GM19025 (cell line): ENCODE measurements around the gene CFAP43.
"Not testable (repeated sequence)": the region's sequence is repeated elsewhere in the genome, so short reads cannot be mapped to it uniquely, and the experiment has no call there.

Experiments used
- ATAC-seq: cut with Tn5 transposase; IDR thresholded peaks from one replicate; pipeline ENCODE4 v1.9.1; 2021; ENCODE audit warnings: mild to moderate bottlenecking, low read depth, moderate library complexity; ENCODE audit not compliant: unreplicated experiment

CFAP43 gene

DNA sequence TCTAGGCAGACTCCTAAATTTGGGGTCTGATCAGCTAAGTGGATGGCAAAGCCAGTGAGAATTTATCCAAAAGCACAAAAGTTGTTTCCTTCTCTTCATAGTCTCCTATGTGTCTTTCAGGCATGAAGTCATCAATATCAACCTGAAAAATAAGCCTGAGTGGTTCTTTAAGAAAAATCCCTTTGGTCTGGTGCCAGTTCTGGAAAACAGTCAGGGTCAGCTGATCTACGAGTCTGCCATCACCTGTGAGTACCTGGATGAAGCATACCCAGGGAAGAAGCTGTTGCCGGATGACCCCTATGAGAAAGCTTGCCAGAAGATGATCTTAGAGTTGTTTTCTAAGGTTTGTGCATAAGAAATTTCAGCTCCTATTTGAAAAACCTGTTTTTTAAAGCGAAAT is 27.3 kb upstream of the CFAP43 start:
- no peak for ATAC-seq

DNA sequence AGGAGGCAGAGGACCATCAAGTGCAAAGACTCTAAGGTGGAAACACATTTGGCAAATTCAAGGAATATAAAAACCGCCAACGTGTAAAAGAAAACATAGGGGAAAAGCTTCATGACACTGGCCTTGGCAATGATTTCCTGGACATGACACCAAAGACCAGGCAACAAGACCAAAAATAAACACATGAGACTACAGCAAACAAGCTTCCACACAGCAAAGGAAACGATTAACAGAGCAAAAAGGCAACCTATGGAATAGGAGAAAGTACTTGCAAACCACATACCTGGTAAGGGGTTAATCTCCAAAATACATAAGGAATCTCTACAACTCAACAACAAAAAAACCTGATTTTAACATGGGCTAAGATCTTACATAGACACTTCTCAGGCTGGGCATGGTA is 26.0 kb upstream of the CFAP43 start:
- no peak for ATAC-seq

DNA sequence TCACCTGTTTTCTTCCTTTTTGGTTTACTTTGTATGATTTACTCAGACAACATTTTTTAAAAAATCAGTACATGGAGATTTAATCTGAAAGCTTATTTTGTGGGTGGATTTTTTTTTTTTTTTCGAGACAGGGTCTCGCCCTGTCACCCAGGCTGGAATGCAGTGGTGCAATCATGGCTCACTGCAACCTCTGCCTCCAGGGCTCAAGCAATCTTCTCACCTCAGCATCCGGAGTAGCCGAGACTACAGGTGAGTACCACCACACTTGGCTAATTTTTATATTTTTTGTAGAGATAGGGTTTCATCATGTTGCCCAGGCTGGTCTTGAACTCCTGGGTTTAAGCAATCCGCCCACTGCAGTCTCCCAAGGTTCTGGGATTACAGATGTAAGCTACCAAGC is 25.1 kb upstream of the CFAP43 start:
- no peak for ATAC-seq

DNA sequence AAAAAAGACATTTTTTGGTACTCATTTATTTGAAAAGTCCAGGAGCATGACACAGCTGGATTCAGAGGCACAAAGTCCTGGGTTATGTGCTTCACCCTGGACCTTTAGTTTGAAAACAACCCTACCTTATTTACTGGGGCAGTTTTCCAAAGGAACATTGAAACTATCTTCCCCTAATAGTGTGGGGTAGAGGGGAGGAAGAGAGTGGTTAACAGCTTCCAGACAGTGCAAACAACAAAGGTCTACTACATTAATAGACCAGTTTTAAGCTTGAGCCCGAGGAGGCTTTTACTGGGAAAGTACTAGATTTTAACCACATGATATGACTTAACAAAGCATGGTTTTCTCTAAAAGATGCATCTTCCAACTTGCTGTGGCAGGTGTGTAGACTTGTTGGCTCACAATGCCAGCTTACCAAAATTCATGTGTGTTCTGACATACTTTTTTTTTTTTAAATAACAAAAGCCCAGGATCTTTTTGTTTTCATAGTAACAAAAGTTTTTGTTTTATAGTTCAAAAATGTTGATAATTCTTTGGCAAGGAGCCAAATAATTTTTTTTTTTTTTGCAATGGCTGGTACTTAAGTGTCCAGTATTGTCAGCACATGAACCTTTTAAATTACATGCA is 24.3 kb upstream of the CFAP43 start:
- ATAC-seq: no peak

DNA sequence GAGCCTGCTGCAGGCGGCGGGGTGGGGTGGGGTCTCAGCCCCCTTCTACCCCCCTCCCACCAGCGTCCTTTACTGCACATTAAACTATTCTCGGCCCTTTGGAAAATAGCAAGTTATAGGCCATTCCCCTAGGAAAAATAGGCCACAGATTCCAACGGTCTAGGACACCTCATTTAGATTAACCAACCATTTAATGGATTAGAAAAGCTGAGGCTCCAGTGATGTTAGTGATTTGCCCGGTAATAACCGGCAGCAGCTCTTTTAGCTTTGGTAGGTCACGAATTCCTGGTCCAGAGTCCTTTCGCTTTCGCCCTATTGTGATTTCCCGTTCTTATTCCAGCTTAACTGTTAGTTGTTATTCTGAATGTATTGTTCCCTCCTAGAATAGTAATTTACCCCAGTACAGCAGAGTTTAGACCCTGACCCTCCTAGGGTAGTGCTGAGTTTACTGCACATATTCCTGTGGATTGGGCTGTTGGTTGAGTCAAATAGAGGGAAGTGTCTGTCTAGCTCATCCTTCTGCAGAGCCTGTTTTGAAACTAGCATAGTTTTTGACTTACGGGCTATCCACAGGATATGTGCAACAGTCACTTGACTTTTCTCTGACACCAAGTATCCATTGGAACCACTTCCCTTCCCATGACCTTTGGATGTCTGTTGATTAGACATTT is 23.3 kb upstream of the CFAP43 start:
- no peak for ATAC-seq

DNA sequence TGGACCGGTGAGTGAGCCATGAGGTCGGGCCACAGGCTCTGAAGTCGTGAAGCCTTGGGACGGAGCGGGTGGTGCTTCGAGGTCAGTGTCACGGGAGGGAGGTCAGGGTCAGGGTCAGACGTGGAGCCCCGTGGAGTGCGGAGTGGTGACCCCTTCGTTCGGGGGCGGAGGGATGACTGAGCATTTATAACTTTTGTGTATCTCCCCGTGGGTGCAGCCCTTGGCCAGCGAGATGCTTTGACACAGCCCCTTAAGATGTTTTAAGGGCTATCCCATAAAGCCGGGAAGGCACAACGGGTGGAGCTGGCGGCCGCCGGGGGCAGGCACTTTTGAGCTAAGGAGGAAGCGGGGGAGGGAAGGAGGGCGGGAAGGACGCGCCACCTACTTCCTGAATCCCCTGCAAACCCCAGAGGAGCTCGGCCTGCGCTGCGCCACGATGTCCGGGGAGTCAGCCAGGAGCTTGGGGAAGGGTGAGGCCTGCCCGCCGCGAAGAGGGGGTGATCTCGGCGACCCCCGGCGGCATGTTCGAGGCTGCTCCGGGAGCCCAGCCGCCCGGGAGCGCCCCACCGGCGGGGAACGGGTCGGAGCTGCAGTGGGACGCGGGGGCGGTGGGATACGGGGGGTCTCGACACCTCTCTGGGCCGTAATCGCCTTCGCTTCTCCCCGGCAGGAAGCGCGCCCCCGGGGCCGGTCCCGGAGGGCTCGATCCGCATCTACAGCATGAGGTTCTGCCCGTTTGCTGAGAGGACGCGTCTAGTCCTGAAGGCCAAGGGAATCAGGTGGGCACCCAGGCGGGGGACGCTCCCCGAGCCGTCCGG is 22.5 kb upstream of the CFAP43 start, which contains the start of gene GSTO1:
Gene GSTO1, plus strand, starts transcription at position 400 of the 818 bp plus-strand sequence. Its CDS starts 37 bp downstream, at position 437.
- peak; percentile 67 for ATAC-seq

DNA sequence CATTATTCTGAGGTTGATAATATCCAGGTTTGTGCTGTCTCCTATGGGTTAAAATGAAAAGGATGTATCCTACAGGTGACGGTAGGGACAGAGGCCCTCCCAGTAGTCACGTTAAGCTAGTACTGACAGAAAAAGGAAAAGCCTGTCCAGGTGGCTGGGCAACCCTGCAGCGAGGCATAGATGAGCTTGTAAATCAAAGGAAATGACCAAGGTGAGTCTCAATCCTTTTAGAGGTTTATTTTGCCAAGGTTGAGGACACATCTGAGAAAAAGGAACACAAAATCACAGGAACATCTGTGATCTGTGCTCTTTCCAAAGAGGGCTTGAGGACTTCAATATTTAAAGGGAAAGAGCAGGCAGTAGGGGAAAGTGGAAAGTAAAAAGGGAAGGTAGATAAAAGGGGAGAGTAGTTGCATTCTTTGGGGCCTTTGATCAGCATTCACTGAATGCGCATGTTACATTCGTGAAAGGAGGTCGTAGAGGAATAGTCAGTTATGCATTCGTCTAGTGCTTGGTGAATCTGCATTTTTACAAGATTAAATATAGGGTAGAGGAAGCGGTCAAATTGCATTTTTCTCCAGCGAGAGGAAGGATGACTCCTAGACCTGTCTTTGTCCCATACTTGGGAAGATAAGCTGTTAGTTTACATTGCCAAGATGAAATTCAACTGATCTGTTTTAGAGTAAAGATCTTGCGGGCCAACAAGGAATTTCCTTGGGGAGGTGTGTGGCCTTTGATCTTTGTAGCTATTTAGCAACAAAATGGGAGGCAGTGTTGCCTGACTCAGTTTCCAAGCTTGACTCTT is 21.6 kb upstream of the CFAP43 start:
- ATAC-seq: no peak

DNA sequence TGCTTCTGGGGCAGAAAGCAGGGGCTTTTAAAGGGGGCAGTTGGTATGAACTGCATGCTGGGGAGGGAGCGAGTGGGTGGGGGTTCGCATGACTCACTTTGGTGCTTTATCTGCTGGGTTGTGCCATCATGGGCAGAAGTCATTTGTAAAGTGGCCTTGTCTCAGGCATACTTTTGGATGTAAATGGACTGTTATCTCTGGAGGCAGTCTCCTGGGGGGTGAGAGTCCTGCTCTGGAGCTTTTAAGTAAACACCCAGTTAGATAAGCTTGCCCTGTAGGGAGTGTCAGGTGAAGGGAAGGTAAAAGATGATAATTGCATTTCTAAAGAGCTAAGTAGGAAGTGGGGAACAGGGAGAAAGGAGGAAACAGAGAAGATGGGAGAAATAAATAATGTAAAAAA is 20.9 kb upstream of the CFAP43 start:
- ATAC-seq: no peak

DNA sequence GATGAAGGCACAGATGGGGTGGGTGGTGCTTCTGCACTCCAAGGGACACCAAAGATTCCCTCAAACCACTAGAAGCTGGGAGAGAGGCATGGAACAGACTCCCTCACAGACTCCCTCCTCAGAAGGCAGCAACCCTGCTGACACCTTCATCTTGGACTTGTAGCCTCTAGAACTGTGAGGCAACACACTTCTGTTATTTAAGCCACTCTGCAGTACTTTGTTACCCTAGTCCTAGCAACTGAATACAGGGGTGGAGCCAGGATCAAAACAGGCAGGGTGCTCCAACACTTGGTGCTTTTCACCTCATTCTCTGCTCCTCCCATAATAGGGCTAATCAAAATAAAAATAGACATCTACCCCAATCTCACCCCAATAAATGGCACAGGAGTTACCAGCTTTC is 20.2 kb upstream of the CFAP43 start:
- ATAC-seq: no peak

DNA sequence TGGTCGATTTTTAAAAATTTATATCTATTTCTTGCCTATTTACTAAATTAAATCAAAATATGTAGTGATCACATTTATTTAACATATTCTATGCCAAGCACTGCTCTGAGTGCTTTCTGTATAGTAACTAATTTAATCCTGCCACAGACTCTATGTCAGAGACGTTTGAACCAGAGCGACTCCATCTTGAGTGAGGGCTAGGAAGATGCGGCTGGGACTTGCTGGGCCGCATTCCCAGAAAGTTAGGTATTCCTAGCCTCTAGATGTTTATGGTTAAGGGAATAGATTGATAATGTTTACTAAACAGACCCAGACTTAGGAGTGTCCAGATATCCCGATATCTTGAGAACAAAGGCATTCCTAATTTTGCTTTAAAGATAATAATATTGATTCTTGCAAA is 19.3 kb upstream of the CFAP43 start:
- ATAC-seq: no peak

DNA sequence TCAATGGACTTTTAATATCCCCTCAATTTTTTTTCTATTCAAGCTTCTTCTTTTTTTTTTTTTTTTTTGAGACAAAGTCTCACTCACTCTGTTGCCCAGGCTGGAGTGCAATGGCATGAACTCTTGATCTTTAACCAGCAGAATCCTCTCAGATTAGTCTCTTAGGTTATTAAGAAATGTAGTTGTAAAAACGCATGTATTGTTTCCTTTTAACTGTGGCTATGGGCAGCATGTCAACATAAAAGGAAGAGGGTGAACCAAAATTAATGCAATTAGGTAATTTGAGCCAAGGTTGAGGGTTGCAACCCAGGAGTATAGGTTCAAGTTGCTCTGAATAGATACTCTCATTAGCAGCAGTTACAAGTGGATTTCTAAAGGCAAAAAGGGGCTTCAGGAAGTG is 18.2 kb upstream of the CFAP43 start:
- ATAC-seq: no peak

DNA sequence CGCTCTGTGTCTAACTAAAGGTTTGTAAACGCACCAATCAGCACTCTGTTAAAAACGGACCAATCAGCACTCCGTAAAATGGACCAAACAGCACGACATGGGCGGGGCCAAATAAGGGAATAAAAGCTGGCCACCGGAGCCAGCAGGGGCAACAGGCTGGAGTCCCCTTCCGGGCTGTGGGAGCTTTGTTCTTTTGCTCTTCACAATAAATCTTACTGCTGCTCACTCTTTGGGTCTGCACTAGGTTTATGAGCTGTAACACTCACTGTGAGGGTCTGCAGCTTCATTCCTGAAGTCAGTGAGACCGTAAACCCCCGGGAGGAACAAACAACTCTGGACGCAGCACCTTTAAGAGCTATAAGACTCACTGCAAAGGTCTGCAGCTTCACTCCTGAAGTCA is 16.8 kb upstream of the CFAP43 start:
- not testable (repeated sequence) for ATAC-seq

DNA sequence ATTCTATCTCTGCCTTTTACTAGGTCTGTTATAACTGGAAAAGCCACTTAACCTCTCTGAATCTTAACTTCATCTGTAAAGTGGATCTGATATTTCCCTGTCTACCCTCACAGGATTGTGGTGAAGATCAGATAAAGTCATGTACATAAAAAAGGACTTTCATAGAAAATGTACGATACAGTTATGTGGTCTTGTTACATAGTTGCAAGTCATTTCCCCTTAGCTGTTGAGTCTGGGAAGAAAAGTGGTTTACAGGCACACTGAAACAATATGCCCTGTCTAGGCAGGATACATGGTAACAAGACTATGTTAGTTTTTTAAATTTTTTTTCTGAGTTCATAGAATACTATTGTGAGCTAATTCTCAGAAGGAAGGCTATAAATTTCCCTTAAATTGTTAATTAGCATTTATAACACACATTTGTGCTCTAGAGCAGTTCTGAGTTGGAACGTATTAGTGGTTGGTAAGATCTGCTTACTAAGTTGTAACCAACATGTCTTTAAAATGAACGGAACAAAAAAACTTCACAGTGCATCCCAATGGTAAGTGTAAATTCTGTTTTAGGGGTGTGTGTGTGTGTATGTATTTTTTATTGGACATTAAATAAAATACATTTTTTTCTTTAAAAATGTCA is 15.5 kb upstream of the CFAP43 start:
- ATAC-seq: no peak

DNA sequence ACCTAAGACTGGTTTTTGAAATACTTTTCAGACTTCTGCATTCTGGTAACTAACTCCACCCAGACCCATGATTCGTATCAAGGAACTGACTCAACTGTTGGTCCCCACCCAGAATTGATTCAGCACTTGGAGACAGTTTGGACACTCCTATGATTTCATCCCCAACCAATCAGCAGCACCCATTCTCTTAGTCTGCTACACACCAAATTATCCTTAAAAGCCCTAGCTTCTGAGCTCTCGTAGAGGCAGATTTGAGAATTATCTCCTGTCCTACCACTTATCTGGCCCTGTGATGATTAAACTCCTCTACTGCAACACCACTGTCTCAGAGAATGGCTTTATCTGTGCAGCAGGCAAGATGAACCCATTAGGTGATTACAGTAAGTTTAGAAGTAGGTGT is 14.8 kb upstream of the CFAP43 start:
- no peak for ATAC-seq

DNA sequence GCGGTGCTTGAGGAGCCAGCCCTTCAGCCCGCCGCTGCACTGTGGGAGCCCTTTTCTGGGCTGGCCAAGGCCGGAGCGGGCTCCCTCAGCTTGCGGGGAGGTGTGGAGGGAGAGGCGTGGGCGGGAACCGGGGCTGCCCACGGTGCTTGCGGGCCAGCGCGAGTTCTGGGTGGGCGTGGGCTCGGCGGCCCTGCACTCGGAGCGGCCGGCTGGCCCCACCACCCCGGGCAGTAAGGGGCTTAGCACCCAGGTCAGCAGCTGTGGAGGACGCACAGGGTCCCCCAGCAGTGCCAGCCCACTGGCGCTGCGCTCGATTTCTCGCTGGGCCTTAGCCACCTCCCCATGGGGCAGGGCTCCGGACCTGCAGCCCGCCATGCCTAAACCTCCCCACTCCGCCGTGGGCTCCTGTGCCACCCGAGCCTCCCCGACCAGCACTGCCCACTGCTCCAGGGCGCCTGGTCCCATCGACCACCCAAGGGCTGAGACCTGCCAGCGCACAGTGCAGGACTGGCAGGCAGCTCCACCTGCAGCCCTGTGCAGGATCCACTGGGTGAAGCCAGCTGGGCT is 13.0 kb upstream of the CFAP43 start:
- no peak for ATAC-seq

DNA sequence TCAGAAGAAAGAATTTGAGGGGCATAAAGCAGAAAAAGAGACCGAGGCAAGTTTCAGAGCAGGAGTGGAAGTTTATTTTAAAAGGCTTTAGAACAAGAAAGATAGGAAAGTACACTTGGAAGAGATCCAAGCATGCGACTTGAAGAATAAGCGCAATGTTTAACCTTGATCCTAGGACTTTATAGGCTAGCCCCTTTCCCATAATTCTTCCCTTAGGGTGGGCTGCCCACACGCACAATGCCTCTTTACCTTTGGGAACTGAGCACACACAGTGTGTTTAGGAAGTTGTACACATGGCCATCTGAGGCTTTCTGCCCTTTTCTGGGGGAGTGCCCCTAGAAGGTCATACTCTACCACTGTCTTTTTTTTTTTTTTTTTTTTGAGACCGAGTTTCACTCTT is 11.3 kb upstream of the CFAP43 start:
- no peak for ATAC-seq

DNA sequence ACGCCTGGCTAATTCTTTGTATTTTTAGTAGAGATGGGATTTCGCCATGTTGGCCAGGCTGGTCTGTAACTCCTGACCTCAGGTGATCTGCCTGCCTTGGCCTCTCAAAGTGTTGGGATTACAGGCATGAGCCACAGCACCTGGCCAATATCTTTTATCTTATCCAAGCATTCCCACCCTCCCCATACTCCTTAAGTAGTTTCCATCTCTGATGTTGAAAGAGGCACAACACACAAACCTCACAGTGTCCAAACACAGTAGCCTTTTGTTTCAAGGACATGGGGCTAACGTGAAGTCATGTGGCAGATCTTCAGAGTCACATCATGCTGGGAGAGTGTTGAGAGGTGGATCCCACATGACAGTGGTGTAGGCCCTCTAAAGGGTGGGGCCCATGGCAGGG is 10.8 kb upstream of the CFAP43 start:
- not testable (repeated sequence) for ATAC-seq

DNA sequence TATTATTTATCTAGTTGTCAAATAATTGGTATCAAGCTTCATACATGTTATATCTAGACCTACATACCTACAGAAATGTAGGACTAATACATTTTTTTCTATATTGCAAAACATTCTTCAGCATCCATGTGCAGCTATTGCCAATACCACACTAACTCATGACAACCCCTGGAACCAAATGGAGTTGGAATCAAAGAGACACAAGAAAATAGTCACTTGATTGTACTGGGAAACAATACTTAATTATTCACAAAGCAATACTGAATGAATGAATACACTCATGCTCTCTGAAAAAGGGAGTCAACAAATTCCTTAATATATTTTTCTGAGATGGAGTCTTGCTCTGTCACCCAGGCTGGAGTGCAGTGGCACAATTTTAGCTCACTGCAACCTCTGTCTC is 10.4 kb upstream of the CFAP43 start:
- ATAC-seq: no peak

DNA sequence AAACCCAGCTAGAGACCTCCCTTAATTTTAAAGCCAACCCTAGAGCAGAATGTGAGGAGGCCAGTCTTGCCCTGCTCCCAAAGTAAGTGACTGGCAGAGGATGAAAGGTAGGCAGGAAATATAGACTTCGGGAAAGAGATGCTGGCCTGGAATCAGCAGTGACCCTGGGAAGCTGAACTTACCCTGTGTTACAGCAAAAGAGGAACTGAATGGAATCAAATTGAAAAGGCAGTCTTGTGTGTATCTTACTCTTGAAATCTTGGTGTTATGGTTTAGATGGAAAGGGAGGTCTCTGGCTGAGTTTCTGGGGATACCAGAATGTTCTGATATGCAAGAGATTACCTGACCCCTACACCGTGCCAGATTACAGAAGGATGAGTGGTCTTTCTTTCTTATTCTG is 7.9 kb upstream of the CFAP43 start:
- ATAC-seq: no peak

DNA sequence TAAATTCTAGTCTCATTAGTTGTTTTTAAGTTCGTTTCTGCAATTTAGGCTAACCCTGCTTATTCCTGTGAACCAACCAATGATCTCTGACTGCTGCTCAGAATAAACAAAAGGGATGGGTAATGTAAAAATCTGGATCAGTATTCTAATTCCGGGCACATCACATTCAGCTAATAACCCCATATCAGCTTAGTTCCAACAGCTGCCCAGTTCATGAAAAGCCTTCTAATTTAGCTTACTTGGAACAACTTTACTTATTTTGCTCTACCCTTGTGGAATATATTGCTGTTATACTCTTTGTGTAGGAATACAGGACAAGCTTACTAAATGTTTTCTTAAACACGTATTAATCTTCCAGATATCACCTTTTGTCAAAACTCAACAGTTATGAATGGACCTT is 3.6 kb upstream of the CFAP43 start:
- no peak for ATAC-seq
